Right lobe of liver (tissue), 6 donors: Measurements from ENCODE around the gene HPSE2. TPM values are rescaled to one million over a fixed set of nuclear protein-coding genes. Genes with fewer than 3 reads are reported as not detected.

ENCODE experiments used
- ATAC-seq, 4 donors: fragments of 200-7000 bp; cut with Tn5 transposase; one replicate each; pipeline ENCODE4 v1.9.1; 2020; ENCODE audit warnings: mild to moderate bottlenecking in 4 of 4, moderate library complexity in 4 of 4
- DNase-seq, 3 donors: peaks; one replicate each; pipeline ENCODE4 v3.0.0-alpha.2; 2020
- H3K27ac ChIP-seq, 3 donors: fragments of 200-600 bp; one replicate each; pipeline ENCODE4 v1.8.0; 2022
- H3K27me3 ChIP-seq, 2 donors: fragments of 200-600 bp; one replicate each; pipeline ENCODE4 v1.8.0; 2022
- H3K36me3 ChIP-seq, 4 donors: fragments of 200-600 bp; sonication (generic) in 1 of 4; one replicate each; pipeline versions ENCODE4 v1.5.1 to v1.8.0; 2017 to 2022; ENCODE audit warnings: control low read depth in 1 of 4
- H3K4me1 ChIP-seq, 4 donors: fragments of 200-600 bp; sonication (generic) in 1 of 4; one replicate each; pipeline versions ENCODE4 v1.5.1 to v1.8.0; 2017 to 2022; ENCODE audit warnings: control low read depth in 1 of 4
- H3K4me3 ChIP-seq, 3 donors: fragments of 200-600 bp; one replicate each; pipeline ENCODE4 v1.8.0; 2022
- H3K9me3 ChIP-seq, 4 donors: fragments of 200-600 bp; sonication (generic) in 1 of 4; one replicate each; pipeline versions ENCODE4 v1.5.1 to v1.8.0; 2017 to 2022; ENCODE audit warnings: control low read depth in 1 of 4
- CTCF ChIP-seq, 4 donors: fragments of 200-600 bp in 3 of 4; fragments of 450-650 bp in 1 of 4; IDR thresholded peaks; one replicate each; pipeline versions ENCODE4 v1.5.1 to v1.8.0; 2016 to 2022; ENCODE audit warnings: antibody characterized with exemption in 4 of 4, mild to moderate bottlenecking in 2 of 4
- POLR2A ChIP-seq: fragments of 450-650 bp; IDR thresholded peaks from one replicate; pipeline ENCODE4 v1.6.1; 2017; ENCODE audit warnings: antibody characterized with exemption, mild to moderate bottlenecking
- WGBS: methylation state at CpG from one replicate; pipeline ENCODE4 v1.1.6; 2018; ENCODE audit warnings: low coverage, low lambda C conversion rate; ENCODE audit not compliant: insufficient coverage; ENCODE audit errors: missing lambda C conversion rate; 5-methylcytosine and 5-hydroxymethylcytosine counted together
- intact Hi-C, 2 donors: fragments of 100-400 bp; cut with DNase I; formaldehyde crosslinking; loops; one replicate each; pipeline versions ENCODE4 v1.11.2 to v1.14.1; 2022
- total RNA-seq, 6 experiments: library from RNA; depleted of rRNA in 2 of 6; stranded (reverse); fragments of >200 nt in 2 of 6; fragmentation: NEBNext Ultra II Directional in 3 of 6; extraction: Animal tissue kit (Norgen Biotek cat#: 25700) in 3 of 6; gene quantifications; one replicate each; pipeline versions ENCODE4 v1.1.0 to v1.2.4, GENCODE V29; 2016 to 2023
- donor health status: DM: no; HTN: yes; CAD: no.
- donor health status: DM: no; HTN: no; CAD: no.
- donor health status: DM: no; HTN: no; CAD: no.
- donor health status: DM: no; HTN: yes; CAD: no.
- donor health status: DM: no; HTN: yes; CAD: no.

HPSE2 gene
- total RNA-seq, 6 experiments from 2014 or later, result not detected

GRCh38 chr10:98486421-98486820, 749.2 kb downstream of the HPSE2 start:
- intact Hi-C loops, result no loop called here
- no peak for ATAC-seq
- no peak for TF ChIP-seq CTCF (IDR thresholded peaks at IDR 0.05)
- TF ChIP-seq POLR2A, result no peak
- no peak for DNase-seq
- H3K9me3 ChIP-seq, result no peaks in the 10 kb centered on the region
- H3K4me1 ChIP-seq, result no peaks in the 10 kb centered on the region
- H3K27me3 ChIP-seq, result no peaks in the 10 kb centered on the region
- no peak overlapping the region for H3K4me3 ChIP-seq
- H3K27ac ChIP-seq, result no peak overlapping the region
- H3K36me3 ChIP-seq, result no peaks in the 10 kb centered on the region
- 94% methylated on average over 3 of the region's 3 CpGs for WGBS

- Histone ChIP-seq H3K4me3 (no peak overlapping the region), H3K9me3 (no peaks in the 10 kb centered on the region), H3K27ac (no peak overlapping the region), H3K4me1 (no peaks in the 10 kb centered on the region), H3K36me3 (no peaks in the 10 kb centered on the region), H3K27me3 (no peaks in the 10 kb centered on the region)
- intact Hi-C loops, result no loop called here
- TF ChIP-seq CTCF (IDR thresholded peaks at IDR 0.05) (no peak), POLR2A (no peak)
- 40% methylated on average over 1 of the region's 2 CpGs for WGBS
- DNase-seq (no peak), ATAC-seq (no peak)
Observed at GRCh38 chr10:98485959-98486358, 749.7 kb downstream of the HPSE2 start.

DNA sequence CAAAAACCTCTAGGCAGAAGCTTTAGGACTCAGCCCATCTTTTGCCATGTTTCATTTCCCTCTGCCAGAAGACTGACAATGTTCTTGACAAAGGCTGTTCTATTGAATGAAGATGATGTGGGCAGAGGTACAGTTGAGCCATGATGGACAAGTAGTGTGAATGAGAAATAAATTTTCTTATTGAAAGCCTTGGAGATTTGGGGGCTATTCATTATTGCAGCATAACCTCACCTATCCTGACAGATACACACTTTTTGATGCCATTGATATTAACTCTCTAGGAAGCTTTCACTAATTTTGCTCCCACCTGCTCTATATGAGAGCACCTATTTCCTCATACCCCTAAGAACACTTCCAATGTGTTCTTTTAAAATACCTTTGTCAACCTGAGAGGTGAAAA, 752.0 kb downstream of the HPSE2 start:
- intact Hi-C loops, result no loop called here
- ATAC-seq, result no peak
- H3K4me1 ChIP-seq, result no peaks in the 10 kb centered on the region
- DNase-seq, result no peak
- no peak overlapping the region for H3K27ac ChIP-seq
- H3K36me3 ChIP-seq, result no peaks in the 10 kb centered on the region
- TF ChIP-seq POLR2A (no peak), CTCF (IDR thresholded peaks at IDR 0.05) (no peak)
- H3K9me3 ChIP-seq, result no peaks in the 10 kb centered on the region
- H3K27me3 ChIP-seq, result no peaks in the 10 kb centered on the region
- H3K4me3 ChIP-seq, result no peak overlapping the region

- H3K4me3 ChIP-seq, result no peak overlapping the region
- no peak for TF ChIP-seq POLR2A
- TF ChIP-seq CTCF (IDR thresholded peaks at IDR 0.05), result no peak
- H3K9me3 ChIP-seq, result no peaks in the 10 kb centered on the region
- H3K4me1 ChIP-seq, result no peaks in the 10 kb centered on the region
- 90% methylated on average over 2 of the region's 2 CpGs for WGBS
- H3K27ac ChIP-seq, result no peak overlapping the region
- intact Hi-C loops, result no loop called here
- ATAC-seq (no peak), DNase-seq (no peak)
- H3K27me3 ChIP-seq, result no peaks in the 10 kb centered on the region
- no peaks in the 10 kb centered on the region for H3K36me3 ChIP-seq
Observed at GRCh38 chr10:98482096-98482495, 753.6 kb downstream of the HPSE2 start.

GRCh38 chr10:98481404-98481945, 754.2 kb downstream of the HPSE2 start:
- intact Hi-C loops, result no loop called here
- ATAC-seq, result no peak

More at GRCh38 chr10:98481404-98481945, 754.2 kb downstream of the HPSE2 start:
- no peaks in the 10 kb centered on the region for H3K27me3 ChIP-seq
- TF ChIP-seq CTCF (IDR thresholded peaks at IDR 0.05) (no peak), POLR2A (no peak)
- DNase-seq, result no peak
- H3K36me3 ChIP-seq, result no peaks in the 10 kb centered on the region
- no peak overlapping the region for H3K4me3 ChIP-seq
- H3K27ac ChIP-seq, result no peak overlapping the region
- H3K4me1 ChIP-seq, result no peaks in the 10 kb centered on the region
- 77% methylated on average over 5 of the region's 5 CpGs for WGBS
- H3K9me3 ChIP-seq, result no peaks in the 10 kb centered on the region
